Uterus (tissue), 2 donors: Measurements from ENCODE around the gene SLX4IP.

Source experiments
- CTCF ChIP-seq, 4 experiments: fragments of 200-600 bp in 2 of 4; fragments of 450-650 bp in 2 of 4; sonication (generic) in 2 of 4; IDR thresholded peaks; one replicate each; pipeline ENCODE4 v1.5.1; 2016 to 2019; ENCODE audit warnings: antibody characterized with exemption in 4 of 4, mild to moderate bottlenecking in 2 of 4, moderate library complexity in 1 of 4
- POLR2A ChIP-seq, 2 donors: fragments of 450-650 bp; IDR thresholded peaks; one replicate each; pipeline ENCODE4 v1.6.1; 2016; ENCODE audit warnings: antibody characterized with exemption in 2 of 2, mild to moderate bottlenecking in 1 of 2, moderate library complexity in 1 of 2

GRCh38 chr20:10631126-10631525 lies 196.0 kb downstream of the SLX4IP start:
- TF ChIP-seq CTCF (IDR thresholded peaks at IDR 0.05) (no peak), POLR2A (IDR thresholded peaks at IDR 0.05) (no peak)
